ENCODE results near the gene MOGAT1.
A peak's percentile ranks its signal among the peaks of the same experiment; 100 is the strongest.

MOGAT1 gene, protein sequence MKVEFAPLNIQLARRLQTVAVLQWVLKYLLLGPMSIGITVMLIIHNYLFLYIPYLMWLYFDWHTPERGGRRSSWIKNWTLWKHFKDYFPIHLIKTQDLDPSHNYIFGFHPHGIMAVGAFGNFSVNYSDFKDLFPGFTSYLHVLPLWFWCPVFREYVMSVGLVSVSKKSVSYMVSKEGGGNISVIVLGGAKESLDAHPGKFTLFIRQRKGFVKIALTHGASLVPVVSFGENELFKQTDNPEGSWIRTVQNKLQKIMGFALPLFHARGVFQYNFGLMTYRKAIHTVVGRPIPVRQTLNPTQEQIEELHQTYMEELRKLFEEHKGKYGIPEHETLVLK

GRCh38 chr2:222671259-222672067 lies at the start of gene MOGAT1:
TSS of gene MOGAT1 (plus strand) at chr2:222671658. CDS start at chr2:222671786, 128 bp downstream.
- no peak for DNase-seq (ENCODE audit: low read depth)

- DNase-seq (ENCODE audit: low read depth): no peak
Observed at GRCh38 chr2:222621893-222622292, 49.6 kb upstream of the MOGAT1 start.

DNA sequence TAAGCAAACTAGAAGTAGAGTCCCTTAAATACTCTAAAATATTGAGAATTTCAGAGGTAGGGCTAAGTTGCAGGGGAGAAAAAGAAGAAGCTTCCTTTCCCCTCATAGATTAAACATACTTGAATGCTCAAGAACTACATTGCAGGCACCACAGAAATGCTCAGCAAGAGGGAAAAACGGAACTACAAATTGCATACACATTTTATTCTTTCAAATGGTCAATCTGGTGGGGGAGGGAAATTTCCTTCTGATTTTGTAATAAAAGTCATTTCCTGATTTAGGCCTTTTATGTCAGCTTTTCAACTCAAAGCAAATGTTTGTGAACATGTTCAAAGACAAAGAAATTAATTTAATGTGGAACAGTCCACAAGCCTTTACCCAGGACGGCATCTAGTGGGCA lies 48.5 kb upstream of the MOGAT1 start:
- DNase-seq (ENCODE audit: low read depth): no peak

DNA sequence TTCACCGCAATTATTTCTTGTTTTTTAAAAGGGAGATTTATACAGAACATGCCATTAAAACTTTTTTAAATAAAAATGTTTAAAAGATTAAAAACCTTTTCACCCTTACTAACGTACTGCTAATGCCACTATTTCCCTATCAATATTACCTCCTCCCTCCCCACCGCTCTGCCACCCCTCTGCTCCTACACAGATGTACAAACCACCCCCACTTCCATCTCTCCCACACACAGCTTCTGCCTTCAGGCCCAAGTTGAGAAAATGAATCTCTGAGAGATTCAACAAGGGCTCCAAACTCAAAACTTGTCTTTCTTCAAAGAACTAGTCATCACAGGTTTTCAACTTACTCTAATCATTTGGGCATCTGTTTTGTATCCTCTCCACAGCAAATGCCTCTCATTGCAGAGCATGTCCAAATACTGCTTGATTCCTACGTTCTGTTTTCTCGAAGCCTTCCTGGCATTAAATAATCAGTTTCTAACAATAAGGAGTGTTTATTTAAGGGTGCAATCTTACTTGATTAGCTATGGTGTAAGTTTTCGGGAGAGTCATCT lies 47.6 kb upstream of the MOGAT1 start:
- no peak for DNase-seq (ENCODE audit: low read depth)

DNA sequence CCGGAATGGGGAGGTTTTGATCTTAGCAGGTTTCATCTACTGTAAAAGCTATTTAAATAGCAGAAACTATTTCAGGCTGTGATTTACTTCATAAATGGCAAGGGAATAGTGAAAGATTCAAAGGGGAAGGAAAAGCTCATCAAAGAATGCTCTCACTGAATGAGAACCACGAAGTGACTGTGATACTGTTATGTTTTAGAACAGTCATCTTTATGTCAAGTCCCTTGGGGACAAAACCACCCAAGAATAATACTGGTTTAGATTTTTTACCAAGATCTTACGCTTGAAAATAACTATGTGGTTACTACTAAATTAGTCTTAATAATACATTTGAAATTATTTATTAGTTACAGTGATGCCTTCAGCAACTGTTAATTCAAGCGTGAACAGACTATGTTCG lies 43.7 kb upstream of the MOGAT1 start:
- no peak for DNase-seq (ENCODE audit: low read depth)

GRCh38 chr2:222635295-222635694 lies 36.2 kb upstream of the MOGAT1 start:
- no peak for DNase-seq (ENCODE audit: low read depth)

- no peak for DNase-seq (ENCODE audit: low read depth)
Observed at GRCh38 chr2:222637067-222637466, 34.4 kb upstream of the MOGAT1 start.

DNA sequence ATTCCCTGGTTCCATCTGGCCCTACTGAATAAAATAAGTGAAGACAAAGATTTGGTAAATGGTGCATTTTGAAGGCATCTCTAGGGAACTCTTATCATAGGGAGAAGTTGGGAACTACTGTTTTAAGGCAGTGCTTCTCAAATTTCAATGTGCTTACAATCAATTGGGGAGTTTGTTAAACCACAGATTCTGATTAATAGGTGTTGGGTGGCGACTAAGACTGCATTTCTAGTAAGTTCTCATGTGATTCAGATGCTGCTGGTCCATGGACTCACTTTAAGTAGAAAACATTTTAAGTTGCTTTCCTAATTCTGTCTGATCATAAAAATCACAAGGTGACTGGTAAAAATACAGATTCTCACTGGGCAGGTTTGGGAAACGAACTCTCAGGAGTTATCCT lies 30.1 kb upstream of the MOGAT1 start:
- no peak for DNase-seq (ENCODE audit: low read depth)

- DNase-seq (ENCODE audit: low read depth): no peak
Observed at GRCh38 chr2:222643134-222643533, 28.3 kb upstream of the MOGAT1 start.

DNA sequence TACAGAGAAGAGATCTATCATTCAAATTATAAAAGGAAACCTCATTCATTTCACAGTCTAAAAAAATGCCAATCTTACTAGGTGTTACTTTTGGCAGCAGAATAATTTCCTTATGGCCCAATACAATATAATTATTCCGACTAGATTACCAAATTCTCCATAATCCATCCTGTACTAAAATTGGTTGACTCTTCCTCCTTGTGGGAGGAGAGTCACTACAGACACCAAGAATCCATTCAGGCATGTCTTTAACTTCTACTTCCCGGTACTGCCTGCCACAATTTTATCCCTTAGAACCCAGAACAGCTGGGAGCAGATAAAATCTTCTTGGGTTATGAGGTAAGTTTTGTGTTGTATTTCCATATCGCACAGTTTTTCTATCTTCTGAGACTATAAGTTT lies 25.4 kb upstream of the MOGAT1 start:
- no peak for DNase-seq (ENCODE audit: low read depth)

GRCh38 chr2:222649801-222650200 lies 21.7 kb upstream of the MOGAT1 start:
- no peak for DNase-seq (ENCODE audit: low read depth)

GRCh38 chr2:222651718-222652418 lies 19.6 kb upstream of the MOGAT1 start:
- DNase-seq (ENCODE audit: low read depth): no peak

DNA sequence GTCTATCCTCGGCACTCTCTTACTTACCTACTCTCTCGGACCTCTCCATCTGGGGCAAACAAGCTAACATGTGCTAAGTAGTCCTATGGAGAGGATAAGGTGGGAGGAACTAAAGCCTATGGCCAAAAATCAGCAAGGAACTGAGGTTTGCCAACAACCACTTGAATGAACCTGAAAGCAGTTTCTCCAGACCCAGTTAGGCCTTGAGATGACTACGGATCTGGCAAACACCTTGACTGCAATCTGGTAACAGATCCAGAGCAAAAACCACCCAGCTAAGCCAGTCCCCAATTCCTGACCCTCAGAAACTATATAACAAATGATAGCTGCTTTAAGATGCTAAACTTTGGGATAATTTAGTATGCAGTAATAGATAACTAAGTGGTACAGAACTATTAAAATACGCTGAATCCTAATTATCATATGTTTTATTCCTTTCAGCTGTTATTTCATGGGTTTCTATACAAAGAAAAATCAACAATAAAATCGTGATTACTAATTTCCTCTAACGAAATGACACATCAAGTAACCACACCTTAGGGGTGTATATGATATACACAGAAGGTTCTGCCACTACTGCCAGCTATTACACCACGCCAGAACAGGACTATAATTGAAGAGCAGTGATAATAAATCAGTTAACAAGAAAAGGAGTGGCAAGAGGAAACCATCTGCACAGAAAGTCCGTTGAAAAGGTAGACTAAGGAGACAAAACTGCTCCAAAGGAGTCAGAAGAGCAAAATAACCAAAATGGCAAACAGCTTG lies 18.8 kb upstream of the MOGAT1 start:
- no peak for DNase-seq (ENCODE audit: low read depth)

- no peak for DNase-seq (ENCODE audit: low read depth)
Observed at GRCh38 chr2:222653280-222653679, 18.2 kb upstream of the MOGAT1 start.

GRCh38 chr2:222655787-222656525 lies 15.5 kb upstream of the MOGAT1 start, which contains the start of gene FARSB:
TSS of gene FARSB (minus strand) at chr2:222656092. CDS start at chr2:222656073, 19 bp downstream.
- DNase-seq (ENCODE audit: low read depth): peak; percentile 85

DNA sequence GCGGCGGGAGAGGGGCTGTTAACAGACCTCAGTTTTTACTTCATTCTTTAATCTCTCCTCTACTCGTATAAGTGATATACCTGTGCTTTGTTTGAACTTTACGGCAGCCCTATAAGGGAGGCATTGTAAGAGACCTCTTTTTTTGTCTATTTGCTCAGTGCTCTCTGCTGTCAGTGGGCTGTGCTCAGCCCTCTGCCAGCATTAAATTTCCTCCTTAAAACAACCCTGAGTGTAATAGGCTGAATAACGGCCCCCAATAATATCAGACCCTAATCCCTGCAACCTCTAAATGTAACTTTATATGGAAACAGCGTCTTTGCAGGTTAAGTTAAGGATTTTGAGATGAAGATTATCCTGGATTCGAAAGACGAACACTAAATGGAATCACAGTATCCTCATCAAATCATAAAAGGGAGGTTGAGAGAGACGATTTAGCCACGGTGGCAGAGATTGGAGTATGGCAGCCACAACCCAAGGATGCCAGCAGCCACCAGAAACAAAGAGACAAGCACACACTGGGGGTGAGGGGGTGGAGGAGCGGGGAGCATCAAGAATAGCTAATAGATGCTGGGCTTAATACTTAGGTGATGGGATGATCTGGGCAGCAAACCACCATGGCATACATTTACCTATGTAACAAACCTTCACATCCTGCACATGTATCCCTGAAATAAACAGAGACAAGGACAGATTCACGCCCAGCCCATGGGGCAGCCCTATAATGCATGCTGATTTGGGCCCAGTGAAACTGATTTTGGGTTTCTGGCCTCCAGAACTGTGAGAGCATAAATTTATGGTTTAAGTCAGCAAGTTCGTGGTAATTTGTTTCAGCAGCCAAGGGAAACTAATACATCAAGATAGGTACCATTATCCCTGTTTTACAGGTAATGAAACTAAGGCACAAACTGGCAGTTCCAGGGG lies 14.7 kb upstream of the MOGAT1 start:
- no peak for DNase-seq (ENCODE audit: low read depth)

- DNase-seq (ENCODE audit: low read depth): no peak
Observed at GRCh38 chr2:222663479-222663878, 8.0 kb upstream of the MOGAT1 start.

GRCh38 chr2:222668494-222669154 lies 2.8 kb upstream of the MOGAT1 start:
- DNase-seq (ENCODE audit: low read depth): no peak

DNA sequence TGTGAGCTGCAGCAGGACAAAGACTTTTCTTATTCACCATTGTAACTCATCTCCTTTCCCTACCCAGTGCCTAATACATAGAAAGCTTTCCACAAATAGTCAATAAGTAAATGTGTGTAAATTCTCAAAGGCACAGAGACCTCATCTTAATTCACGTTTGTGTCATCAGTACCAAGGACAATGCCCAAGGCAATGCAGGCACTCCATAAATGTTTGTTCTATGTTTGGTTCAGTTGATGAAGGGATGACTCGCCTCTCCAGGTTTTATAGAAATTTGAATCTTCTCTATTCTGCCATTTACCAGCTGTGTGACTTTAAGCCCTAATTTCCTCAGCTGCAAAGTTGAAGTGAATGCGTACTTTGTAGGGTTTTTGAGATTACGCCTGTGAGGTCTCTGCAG lies 2.1 kb upstream of the MOGAT1 start:
- no peak for DNase-seq (ENCODE audit: low read depth)

All from stimulated activated CD8-positive, alpha-beta memory T cell treated with anti-CD3 and anti-CD28 coated beads, Interleukin-12 subunit alpha, Interleukin-12 subunit beta, amount 100 ng/mL, for 4 hours (primary cell).